ENCODE measurements around the gene POLR2H. TPM values are rescaled to one million over a fixed set of nuclear protein-coding genes. Genes with fewer than 3 reads are reported as not detected.

Gene POLR2H
- total RNA-seq, 1 experiment from 2014 or later, result 153 TPM

DNA sequence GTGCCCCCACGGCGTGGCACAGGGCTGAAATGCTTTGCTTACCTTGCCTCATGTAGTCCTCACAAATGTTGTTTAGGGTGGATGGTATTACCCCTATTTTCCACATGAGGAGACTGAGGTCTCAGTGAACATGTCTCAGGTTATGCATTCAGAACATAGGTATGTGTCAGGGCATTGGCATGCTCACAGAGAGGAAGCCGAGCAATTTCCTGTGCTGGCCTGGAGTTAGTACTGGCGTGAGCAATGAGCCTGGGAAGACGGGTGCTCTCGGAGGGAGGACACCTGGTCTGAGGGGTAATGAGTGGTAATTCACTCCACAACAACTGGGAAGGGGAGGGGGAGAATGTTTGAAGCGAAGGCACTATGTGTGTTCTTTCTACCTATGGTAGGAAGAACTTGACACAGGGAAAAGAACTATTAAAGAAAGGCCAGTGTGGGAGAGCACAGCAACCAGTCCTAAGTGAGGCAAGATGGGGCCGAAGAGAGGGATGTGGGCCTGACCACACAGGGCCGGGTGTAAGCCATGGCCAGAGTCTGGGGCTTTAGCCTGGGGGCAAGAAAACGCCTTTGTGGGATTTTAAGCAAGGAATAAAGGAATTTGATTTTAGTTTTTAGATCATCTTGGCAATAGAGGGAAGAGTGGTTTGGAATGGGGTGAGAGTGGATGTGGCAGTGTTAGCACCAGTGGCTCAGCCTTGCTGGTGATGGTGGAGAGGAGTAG is 29.0 kb upstream of the POLR2H start:
- no peaks in the 10 kb centered on the region for H3K27me3 ChIP-seq (ENCODE audit: insufficient read depth, low read depth)
- peak overlapping the region; percentile 73 for H3K27ac ChIP-seq
- H2AFZ ChIP-seq, result no peak overlapping the region
- peaks cover 29% of the 10 kb centered on the region for H3K79me2 ChIP-seq (ENCODE audit: low read depth)
- H3K9me3 ChIP-seq (ENCODE audit: insufficient read depth, low read depth), result no peaks in the 10 kb centered on the region
- ChIA-PET POLR2A (ENCODE audit: unreplicated experiment) (no interaction called here), CTCF (interaction anchor here (0.6 kb wide), 1 partner anchor 388 kb away, joined by 4 read pairs; no protein-coding TSS in a partner anchor)
- peaks cover 85% of the 10 kb centered on the region for H4K20me1 ChIP-seq (ENCODE audit: insufficient read depth)
- peaks cover 57% of the 10 kb centered on the region for H3K4me1 ChIP-seq (replicated peaks; ENCODE audit: insufficient read depth)
- no TSS peak for BruUV-seq (replicated peaks)
- DNase-seq, result peak; percentile 67 to 69
- peaks cover 56% of the 10 kb centered on the region for H3K36me3 ChIP-seq (ENCODE audit: low read depth)
- intact Hi-C loops (cut with micrococcal nuclease; ENCODE audit: unreplicated experiment), result no loop called here
- H3K4me3 ChIP-seq, result no peak overlapping the region
- H3K4me2 ChIP-seq, result no peak overlapping the region
- no peaks in the 10 kb centered on the region for H3K9me2 ChIP-seq (ENCODE audit: insufficient read depth)
- peaks cover 96% of the 10 kb centered on the region for H3F3A ChIP-seq (ENCODE audit: insufficient read depth, low read depth)
- TF ChIP-seq, protein P1, sequence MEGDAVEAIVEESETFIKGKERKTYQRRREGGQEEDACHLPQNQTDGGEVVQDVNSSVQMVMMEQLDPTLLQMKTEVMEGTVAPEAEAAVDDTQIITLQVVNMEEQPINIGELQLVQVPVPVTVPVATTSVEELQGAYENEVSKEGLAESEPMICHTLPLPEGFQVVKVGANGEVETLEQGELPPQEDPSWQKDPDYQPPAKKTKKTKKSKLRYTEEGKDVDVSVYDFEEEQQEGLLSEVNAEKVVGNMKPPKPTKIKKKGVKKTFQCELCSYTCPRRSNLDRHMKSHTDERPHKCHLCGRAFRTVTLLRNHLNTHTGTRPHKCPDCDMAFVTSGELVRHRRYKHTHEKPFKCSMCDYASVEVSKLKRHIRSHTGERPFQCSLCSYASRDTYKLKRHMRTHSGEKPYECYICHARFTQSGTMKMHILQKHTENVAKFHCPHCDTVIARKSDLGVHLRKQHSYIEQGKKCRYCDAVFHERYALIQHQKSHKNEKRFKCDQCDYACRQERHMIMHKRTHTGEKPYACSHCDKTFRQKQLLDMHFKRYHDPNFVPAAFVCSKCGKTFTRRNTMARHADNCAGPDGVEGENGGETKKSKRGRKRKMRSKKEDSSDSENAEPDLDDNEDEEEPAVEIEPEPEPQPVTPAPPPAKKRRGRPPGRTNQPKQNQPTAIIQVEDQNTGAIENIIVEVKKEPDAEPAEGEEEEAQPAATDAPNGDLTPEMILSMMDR (conservative IDR thresholded peaks at IDR 0.05), result no peak
- TF ChIP-seq EZH2 (IDR thresholded peaks at IDR 0.05; ENCODE audit: low read depth), result no peak

DNA sequence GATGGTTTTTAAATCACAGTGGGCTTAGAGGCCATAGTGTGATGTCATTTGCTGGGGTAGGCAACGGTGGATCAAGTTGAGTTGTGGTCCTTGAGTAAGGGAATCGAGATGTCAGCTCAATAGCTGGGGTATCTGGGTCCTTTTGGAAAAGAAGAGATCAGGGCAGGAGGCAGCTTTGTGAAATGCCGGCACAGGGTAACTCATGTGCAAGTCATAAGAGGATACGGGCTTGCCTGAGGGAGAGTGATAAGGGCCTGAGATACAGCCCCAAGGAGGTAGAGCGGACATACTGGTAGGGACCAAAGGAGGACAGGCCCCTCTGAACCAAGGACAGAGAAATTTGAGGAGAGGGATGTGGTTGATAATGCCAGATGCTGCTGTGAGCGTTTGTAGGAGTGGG is 28.3 kb upstream of the POLR2H start:
- no TSS peak for BruUV-seq (replicated peaks)
- Histone ChIP-seq H2AFZ (no peak overlapping the region), H3K27me3 (ENCODE audit: insufficient read depth, low read depth) (no peaks in the 10 kb centered on the region), H3K27ac (peak overlapping the region; percentile 73), H3K4me3 (no peak overlapping the region), H3K9me3 (ENCODE audit: insufficient read depth, low read depth) (no peaks in the 10 kb centered on the region), H3K9me2 (ENCODE audit: insufficient read depth) (no peaks in the 10 kb centered on the region), H4K20me1 (ENCODE audit: insufficient read depth) (peaks cover 78% of the 10 kb centered on the region), H3K79me2 (ENCODE audit: low read depth) (peaks cover 26% of the 10 kb centered on the region), H3F3A (ENCODE audit: insufficient read depth, low read depth) (peaks cover 93% of the 10 kb centered on the region), H3K36me3 (ENCODE audit: low read depth) (peaks cover 51% of the 10 kb centered on the region), H3K4me2 (no peak overlapping the region), H3K4me1 (replicated peaks; ENCODE audit: insufficient read depth) (peaks cover 57% of the 10 kb centered on the region)
- DNase-seq, result no peak
- TF ChIP-seq EZH2 (IDR thresholded peaks at IDR 0.05; ENCODE audit: low read depth), result no peak
- TF ChIP-seq, protein P1 (conservative IDR thresholded peaks at IDR 0.05), result no peak
- ChIA-PET CTCF (interaction anchor here (0.6 kb wide), 1 partner anchor 388 kb away, joined by 4 read pairs; no protein-coding TSS in a partner anchor), POLR2A (ENCODE audit: unreplicated experiment) (no interaction called here)
- intact Hi-C loops (cut with micrococcal nuclease; ENCODE audit: unreplicated experiment), result no loop called here

- Histone ChIP-seq H3K9me3 (ENCODE audit: insufficient read depth, low read depth) (no peaks in the 10 kb centered on the region), H3F3A (ENCODE audit: insufficient read depth, low read depth) (peaks cover 88% of the 10 kb centered on the region), H3K36me3 (ENCODE audit: low read depth) (peaks cover 47% of the 10 kb centered on the region), H3K9me2 (ENCODE audit: insufficient read depth) (no peaks in the 10 kb centered on the region), H3K4me3 (no peak overlapping the region), H3K4me1 (replicated peaks; ENCODE audit: insufficient read depth) (peaks cover 57% of the 10 kb centered on the region), H2AFZ (no peak overlapping the region), H3K27me3 (ENCODE audit: insufficient read depth, low read depth) (no peaks in the 10 kb centered on the region), H3K4me2 (peak overlapping the region; percentile 4; the same call in 1 of the 2 replicates), H3K27ac (peak overlapping the region; percentile 73), H4K20me1 (ENCODE audit: insufficient read depth) (peaks cover 73% of the 10 kb centered on the region), H3K79me2 (ENCODE audit: low read depth) (peaks cover 25% of the 10 kb centered on the region)
- intact Hi-C loops (cut with micrococcal nuclease; ENCODE audit: unreplicated experiment), result loop anchor here (1.0 to 2.0 kb wide), 3 partner anchors 14 to 35 kb away; partner anchors contain the start of genes EIF4G1 and PSMD2
- no TSS peak for BruUV-seq (replicated peaks)
- ChIA-PET POLR2A (ENCODE audit: unreplicated experiment) (no interaction called here), CTCF (no interaction called here)
- TF ChIP-seq, protein P1 (conservative IDR thresholded peaks at IDR 0.05), result no peak
- TF ChIP-seq EZH2 (IDR thresholded peaks at IDR 0.05; ENCODE audit: low read depth), result no peak
- no peak for DNase-seq
Measured at GRCh38 chr3:184333700-184334099, 27.8 kb upstream of the POLR2H start.

Data from PC-9 (cell line).